MM.1S (cell line): Measurements from ENCODE around the gene CD151.

ENCODE experiments used
- DNase-seq: peaks from one replicate; pipeline ENCODE4 v3.0.0-alpha.2; 2015
- H2AFZ ChIP-seq: fragments of 300-600 bp; sonication (generic); 2 replicates; pipeline ENCODE4 v1.6.0; 2016; ENCODE audit warnings: antibody characterized with exemption, low read length
- H3F3A ChIP-seq: fragments of 300-600 bp; sonication (generic); 2 replicates; pipeline ENCODE4 v1.6.1; 2016; ENCODE audit warnings: mild to moderate bottlenecking, antibody characterized with exemption, low read length, moderate library complexity, mixed read lengths; ENCODE audit not compliant: insufficient read depth
- H3K27ac ChIP-seq: fragments of 300-600 bp; sonication (generic); 2 replicates; pipeline ENCODE4 v1.5.1; 2016; ENCODE audit warnings: mild to moderate bottlenecking, low read length
- H3K27me3 ChIP-seq: fragments of 300-600 bp; sonication (generic); replicated peaks from 2 replicates; pipeline ENCODE4 v1.6.0; 2016; ENCODE audit warnings: low read length; ENCODE audit not compliant: insufficient read depth
- H3K36me3 ChIP-seq: fragments of 300-600 bp; sonication (generic); replicated peaks from 2 replicates; pipeline ENCODE4 v1.6.1; 2016; ENCODE audit warnings: mild to moderate bottlenecking, low read length, mixed read lengths; ENCODE audit not compliant: insufficient read depth
- H3K4me1 ChIP-seq: fragments of 300-600 bp; sonication (generic); 2 replicates; pipeline ENCODE4 v1.6.1; 2016; ENCODE audit warnings: low read length, mixed read lengths
- H3K4me2 ChIP-seq: fragments of 300-600 bp; sonication (generic); 2 replicates; pipeline ENCODE4 v1.6.0; 2016; ENCODE audit warnings: low read depth, low read length
- H3K4me3 ChIP-seq: fragments of 300-600 bp; sonication (generic); 2 replicates; pipeline ENCODE4 v1.5.1; 2016; ENCODE audit warnings: low read length, mixed read lengths
- H3K79me2 ChIP-seq: fragments of 300-600 bp; sonication (generic); 2 replicates; pipeline ENCODE4 v1.6.1; 2016; ENCODE audit warnings: mixed run types, low read length, mixed read lengths
- H3K9ac ChIP-seq: fragments of 300-600 bp; sonication (generic); 2 replicates; pipeline ENCODE4 v1.6.1; 2016; ENCODE audit warnings: low read length, mixed read lengths
- H3K9me2 ChIP-seq: fragments of 300-600 bp; sonication (generic); replicated peaks from 2 replicates; pipeline ENCODE4 v1.6.1; 2016; ENCODE audit warnings: mild to moderate bottlenecking, low read length, mixed read lengths; ENCODE audit not compliant: insufficient read depth
- H3K9me3 ChIP-seq: fragments of 300-600 bp; sonication (generic); replicated peaks from 2 replicates; pipeline ENCODE4 v1.6.1; 2016; ENCODE audit warnings: mild to moderate bottlenecking, low read length, mixed read lengths; ENCODE audit not compliant: insufficient read depth
- H4K20me1 ChIP-seq: fragments of 300-600 bp; sonication (generic); 2 replicates; pipeline ENCODE4 v1.6.1; 2016; ENCODE audit warnings: mild to moderate bottlenecking, low read length, moderate library complexity, mixed read lengths; ENCODE audit not compliant: insufficient read depth
- CTCF ChIP-seq: fragments of 300-600 bp; sonication (generic); IDR thresholded peaks from 2 replicates; pipeline ENCODE4 v1.5.1; 2016; ENCODE audit warnings: antibody characterized with exemption, low read length, mixed read lengths
- EZH2 ChIP-seq: fragments of 300-600 bp; sonication (generic); optimal IDR thresholded peaks from 2 replicates; pipeline ENCODE3; 2017; ENCODE audit warnings: low read depth, mild to moderate bottlenecking, antibody characterized with exemption, low read length, mixed read lengths
- EZH2phosphoT487 ChIP-seq: fragments of 300-600 bp; sonication (generic); IDR thresholded peaks from 2 replicates; pipeline ENCODE4 v1.6.1; 2018; ENCODE audit warnings: antibody characterized with exemption, low read length

CD151 gene

DNA sequence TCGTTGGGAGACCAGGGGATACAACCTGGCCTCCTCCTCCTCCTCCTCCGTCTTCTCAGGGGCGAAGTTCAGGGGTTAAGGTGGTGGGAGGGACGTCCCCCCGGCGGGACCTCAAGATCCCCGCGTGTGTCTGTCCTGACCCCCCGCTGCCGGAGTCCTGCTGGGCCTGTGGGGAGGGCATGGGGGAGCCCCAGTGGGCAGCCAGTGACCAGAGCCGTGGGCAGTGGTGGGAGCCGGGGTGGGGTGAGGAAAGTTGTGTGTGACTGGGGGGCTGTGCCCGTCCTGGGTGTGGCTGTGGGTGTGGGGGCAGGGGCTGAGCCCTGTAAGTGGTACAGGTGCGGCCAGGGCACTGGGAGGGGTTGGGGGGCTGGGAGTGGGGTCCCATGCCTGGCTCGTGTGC is 20.0 kb downstream of the CD151 start:
- H3K36me3 ChIP-seq, result no peaks in the 10 kb centered on the region
- H3K27ac ChIP-seq, result no peak overlapping the region
- no peak overlapping the region for H3K4me2 ChIP-seq
- no peaks in the 10 kb centered on the region for H3K79me2 ChIP-seq
- H3K27me3 ChIP-seq, result peaks cover 81% of the 10 kb centered on the region
- TF ChIP-seq CTCF (no peak), EZH2 (no peak), EZH2phosphoT487 (no peak)
- no peak overlapping the region for H3K9ac ChIP-seq
- no peaks in the 10 kb centered on the region for H4K20me1 ChIP-seq
- no peaks in the 10 kb centered on the region for H3K9me3 ChIP-seq
- no peaks in the 10 kb centered on the region for H3K9me2 ChIP-seq
- H2AFZ ChIP-seq, result no peak overlapping the region
- H3K4me1 ChIP-seq, result peaks cover 4% of the 10 kb centered on the region; the same call in 1 of the 2 replicates
- no peak for DNase-seq
- no peaks in the 10 kb centered on the region for H3F3A ChIP-seq
- H3K4me3 ChIP-seq, result no peak overlapping the region

- no peaks in the 10 kb centered on the region for H3K4me1 ChIP-seq
- peaks cover 80% of the 10 kb centered on the region for H3K27me3 ChIP-seq
- no peaks in the 10 kb centered on the region for H3F3A ChIP-seq
- H4K20me1 ChIP-seq, result no peaks in the 10 kb centered on the region
- H3K4me2 ChIP-seq, result no peak overlapping the region
- H3K9ac ChIP-seq, result no peak overlapping the region
- no peaks in the 10 kb centered on the region for H3K79me2 ChIP-seq
- H3K4me3 ChIP-seq, result no peak overlapping the region
- H3K36me3 ChIP-seq, result no peaks in the 10 kb centered on the region
- no peaks in the 10 kb centered on the region for H3K9me3 ChIP-seq
- peak; percentile 14; the same call in 1 of the 2 replicates for TF ChIP-seq CTCF
- TF ChIP-seq EZH2phosphoT487, result no peak
- no peak for TF ChIP-seq EZH2
- DNase-seq, result no peak
- H3K27ac ChIP-seq, result no peak overlapping the region
- no peaks in the 10 kb centered on the region for H3K9me2 ChIP-seq
- H2AFZ ChIP-seq, result no peak overlapping the region
Observed at GRCh38 chr11:853682-854448, 21.1 kb downstream of the CD151 start.

DNA sequence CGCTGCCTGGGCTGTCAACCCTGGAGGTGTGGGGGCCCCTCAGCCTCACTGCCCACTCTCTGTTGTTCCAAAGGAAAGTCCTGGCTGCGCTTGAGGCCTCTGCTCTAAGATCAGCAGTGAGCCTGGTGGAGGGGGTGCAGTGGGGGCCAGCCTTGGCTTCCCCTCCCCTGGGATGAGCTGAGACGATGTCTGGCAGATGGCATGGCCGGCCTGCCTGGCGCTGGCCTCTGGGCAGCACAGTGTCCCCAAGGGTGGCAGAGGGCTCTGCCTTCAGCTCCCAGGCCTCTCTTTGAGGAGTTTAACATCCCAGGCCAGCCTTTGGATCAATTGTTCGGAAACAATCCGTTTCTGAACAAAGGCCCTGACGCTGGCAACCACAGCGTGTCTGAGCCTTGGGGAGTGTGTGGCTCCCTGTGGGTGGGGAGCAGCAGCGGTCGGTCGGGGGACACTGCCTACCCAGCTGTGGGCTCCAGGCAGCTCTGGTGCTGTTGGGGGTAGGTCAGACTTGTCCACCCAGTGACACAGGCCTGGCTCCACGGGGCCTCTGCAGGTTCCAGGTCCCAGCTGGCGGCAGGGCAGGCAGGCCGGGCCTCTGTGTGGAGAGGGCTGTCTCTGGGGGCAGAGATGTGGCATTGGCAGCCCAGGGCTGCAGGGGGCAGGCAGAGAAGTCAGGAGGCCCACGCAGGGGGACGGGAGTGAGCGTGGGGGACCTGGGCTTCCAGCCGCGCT is 22.0 kb downstream of the CD151 start:
- DNase-seq, result no peak
- TF ChIP-seq CTCF, result no peak
- no peak for TF ChIP-seq EZH2
- TF ChIP-seq EZH2phosphoT487, result no peak
- Histone ChIP-seq H3K36me3 (no peaks in the 10 kb centered on the region), H3K4me3 (no peak overlapping the region), H3K4me1 (no peaks in the 10 kb centered on the region), H3K27ac (no peak overlapping the region), H4K20me1 (no peaks in the 10 kb centered on the region), H3K9me3 (no peaks in the 10 kb centered on the region), H3K79me2 (no peaks in the 10 kb centered on the region), H3K27me3 (peaks cover 79% of the 10 kb centered on the region), H2AFZ (no peak overlapping the region), H3K9me2 (no peaks in the 10 kb centered on the region), H3F3A (no peaks in the 10 kb centered on the region), H3K9ac (no peak overlapping the region), H3K4me2 (no peak overlapping the region)
